VCaP (cell line): Measurements from ENCODE around the gene CRLF3.

Source experiments
- H3K27ac ChIP-seq: fragments of 450-650 bp; 2 replicates; pipeline ENCODE4 v1.5.1; 2017
- CTCF ChIP-seq: fragments of 450-650 bp; conservative IDR thresholded peaks from 2 replicates; pipeline ENCODE4 v1.5.1; 2017; ENCODE audit warnings: mild to moderate bottlenecking, moderate library complexity

The CRLF3 gene

GRCh38 chr17:30838202-30838807, 13.8 kb upstream of the CRLF3 start:
- H3K27ac ChIP-seq = peak overlapping the region; percentile 13
- no peak for TF ChIP-seq CTCF

- TF ChIP-seq CTCF = no peak
- H3K27ac ChIP-seq = peak overlapping the region; percentile 80
Observed at GRCh38 chr17:30832438-30833124, 8.1 kb upstream of the CRLF3 start.

GRCh38 chr17:30831663-30832437, 7.4 kb upstream of the CRLF3 start, which contains the start of gene ATAD5:
TSS of gene ATAD5 (plus strand) at chr17:30831966. CDS start at chr17:30832348, 382 bp downstream.
- H3K27ac ChIP-seq = peak within 1 kb of the TSS; percentile 80
- TF ChIP-seq CTCF = no peak

GRCh38 chr17:30831257-30831656, 6.8 kb upstream of the CRLF3 start:
- peak overlapping the region; percentile 80 for H3K27ac ChIP-seq
- no peak for TF ChIP-seq CTCF

GRCh38 chr17:30829022-30829421, 4.5 kb upstream of the CRLF3 start:
- H3K27ac ChIP-seq = no peak overlapping the region
- TF ChIP-seq CTCF = no peak

- no peak for TF ChIP-seq CTCF
- H3K27ac ChIP-seq = no peak overlapping the region
Observed at GRCh38 chr17:30827082-30827481, 2.6 kb upstream of the CRLF3 start.

- peak overlapping the region; percentile 86 for H3K27ac ChIP-seq
- TF ChIP-seq CTCF = no peak
Observed at GRCh38 chr17:30824002-30824355, 513 bp downstream of the CRLF3 start.
